HEK293 (cell line): ENCODE data around the gene CKS1B.
A peak's percentile ranks its signal among the peaks of the same experiment; 100 is the strongest.

Experiments
- BCL11B ChIP-seq: fragments of 450-650 bp; formaldehyde crosslinking; IDR thresholded peaks from 2 replicates; pipeline ENCODE4 v1.5.1; 2016; ENCODE audit warnings: low read depth, missing biosample characterization, missing genetic modification characterization
- KLF10 ChIP-seq: fragments of 450-650 bp; IDR thresholded peaks from 2 replicates; pipeline ENCODE4 v1.5.1; 2018; ENCODE audit warnings: missing biosample characterization, mild to moderate bottlenecking, missing genetic modification characterization
- KLF16 ChIP-seq: fragments of 450-650 bp; formaldehyde crosslinking; IDR thresholded peaks from 2 replicates; pipeline ENCODE4 v1.5.1; 2017; ENCODE audit warnings: missing biosample characterization, missing genetic modification characterization
- OVOL3 ChIP-seq: fragments of 450-650 bp; formaldehyde crosslinking; IDR thresholded peaks from 2 replicates; pipeline ENCODE4 v1.5.1; 2016; ENCODE audit warnings: missing biosample characterization, missing genetic modification characterization
- PRDM1 ChIP-seq: fragments of 450-650 bp; formaldehyde crosslinking; IDR thresholded peaks from 2 replicates; pipeline ENCODE4; 2016; ENCODE audit warnings: missing biosample characterization, missing genetic modification characterization
- SALL2 ChIP-seq: fragments of 450-650 bp; formaldehyde crosslinking; IDR thresholded peaks from 2 replicates; pipeline ENCODE4 v1.5.0; 2017; ENCODE audit warnings: missing biosample characterization, mild to moderate bottlenecking, missing genetic modification characterization, borderline replicate concordance
- SETDB1 ChIP-seq: IDR thresholded peaks from one replicate; pipeline ENCODE4 v1.6.1; 2017; ENCODE audit warnings: mild to moderate bottlenecking, low read length, moderate library complexity, mixed read lengths; ENCODE audit not compliant: insufficient read length
- YY1 ChIP-seq: fragments of 450-650 bp; formaldehyde crosslinking; IDR thresholded peaks from 2 replicates; pipeline ENCODE4 v1.5.1; 2018; ENCODE audit warnings: missing biosample characterization, missing genetic modification characterization
- ZEB2 ChIP-seq: fragments of 450-650 bp; formaldehyde crosslinking; IDR thresholded peaks from 2 replicates; pipeline ENCODE4 v1.5.1; 2016; ENCODE audit warnings: missing biosample characterization, missing genetic modification characterization
- ZFP69B ChIP-seq: fragments of 450-650 bp; formaldehyde crosslinking; IDR thresholded peaks from 2 replicates; pipeline ENCODE4 v1.5.1; 2016; ENCODE audit warnings: missing biosample characterization, missing genetic modification characterization
- ZNF10 ChIP-seq: fragments of 450-650 bp; formaldehyde crosslinking; IDR thresholded peaks from 2 replicates; pipeline ENCODE4 v1.5.1; 2017; ENCODE audit warnings: missing biosample characterization, missing genetic modification characterization
- ZNF155 ChIP-seq: fragments of 450-650 bp; formaldehyde crosslinking; IDR thresholded peaks from 2 replicates; pipeline ENCODE4 v1.5.1; 2016; ENCODE audit warnings: missing biosample characterization, missing genetic modification characterization
- ZNF157 ChIP-seq: fragments of 450-650 bp; formaldehyde crosslinking; IDR thresholded peaks from 2 replicates; pipeline ENCODE4 v1.5.1; 2016; ENCODE audit warnings: missing biosample characterization, missing genetic modification characterization
- ZNF214 ChIP-seq: fragments of 450-650 bp; formaldehyde crosslinking; IDR thresholded peaks from 2 replicates; pipeline ENCODE4 v1.5.1; 2017; ENCODE audit warnings: missing biosample characterization, mild to moderate bottlenecking, missing genetic modification characterization, borderline replicate concordance
- ZNF341 ChIP-seq: fragments of 450-650 bp; formaldehyde crosslinking; IDR thresholded peaks from 2 replicates; pipeline ENCODE4; 2016; ENCODE audit warnings: low read depth, missing biosample characterization, missing genetic modification characterization
- ZNF423 ChIP-seq: fragments of 450-650 bp; formaldehyde crosslinking; IDR thresholded peaks from 2 replicates; pipeline ENCODE4 v1.5.1; 2016; ENCODE audit warnings: missing biosample characterization, missing genetic modification characterization
- ZNF433 ChIP-seq: fragments of 450-650 bp; formaldehyde crosslinking; IDR thresholded peaks from 2 replicates; pipeline ENCODE4 v1.5.1; 2016; ENCODE audit warnings: missing biosample characterization, missing genetic modification characterization, low read depth
- ZNF585B ChIP-seq: fragments of 450-650 bp; formaldehyde crosslinking; IDR thresholded peaks from 2 replicates; pipeline ENCODE4 v1.5.1; 2016; ENCODE audit warnings: missing biosample characterization, missing genetic modification characterization
- ZNF621 ChIP-seq: fragments of 450-650 bp; formaldehyde crosslinking; IDR thresholded peaks from 2 replicates; pipeline ENCODE4 v1.5.1; 2017; ENCODE audit warnings: missing biosample characterization, missing genetic modification characterization
- ZNF629 ChIP-seq: fragments of 450-650 bp; formaldehyde crosslinking; IDR thresholded peaks from 2 replicates; pipeline ENCODE4 v1.5.1; 2017; ENCODE audit warnings: missing biosample characterization, missing genetic modification characterization
- ZSCAN23 ChIP-seq: fragments of 450-650 bp; formaldehyde crosslinking; IDR thresholded peaks from 2 replicates; pipeline ENCODE4 v1.5.1; 2016; ENCODE audit warnings: missing biosample characterization, missing genetic modification characterization
- ZXDB ChIP-seq: fragments of 450-650 bp; formaldehyde crosslinking; IDR thresholded peaks from 2 replicates; pipeline ENCODE4 v1.5.1; 2016; ENCODE audit warnings: missing biosample characterization, missing genetic modification characterization
- TF ChIP-seq, protein P1 (sequence below): fragments of 450-650 bp; formaldehyde crosslinking; IDR thresholded peaks from 2 replicates; pipeline ENCODE4 v1.5.1; 2016; ENCODE audit warnings: missing biosample characterization, missing genetic modification characterization, borderline replicate concordance
- TF ChIP-seq, protein P2 (sequence below): sonication (generic); formaldehyde crosslinking; IDR thresholded peaks from 2 replicates; pipeline ENCODE4 v1.8.1; 2022; ENCODE audit warnings: mild to moderate bottlenecking, moderate library complexity, missing genetic modification reagents
- TF ChIP-seq, protein P3 (sequence below): fragments of 450-650 bp; formaldehyde crosslinking; IDR thresholded peaks from 2 replicates; pipeline ENCODE4 v1.5.1; 2016; ENCODE audit warnings: missing biosample characterization, missing genetic modification characterization
- TF ChIP-seq, protein P4 (sequence below): fragments of 450-650 bp; formaldehyde crosslinking; IDR thresholded peaks from 2 replicates; pipeline ENCODE4 v1.5.1; 2016; ENCODE audit warnings: missing biosample characterization, missing genetic modification characterization
- TF ChIP-seq, protein P5 (sequence below): fragments of 450-650 bp; formaldehyde crosslinking; IDR thresholded peaks from 2 replicates; pipeline ENCODE4 v1.5.1; 2016; ENCODE audit warnings: missing biosample characterization, missing genetic modification characterization, borderline replicate concordance
- TF ChIP-seq, protein P6 (sequence below): fragments of 450-650 bp; IDR thresholded peaks from 2 replicates; pipeline ENCODE4 v1.5.1; 2018; ENCODE audit warnings: missing biosample characterization, mild to moderate bottlenecking, missing genetic modification characterization

CKS1B gene

DNA sequence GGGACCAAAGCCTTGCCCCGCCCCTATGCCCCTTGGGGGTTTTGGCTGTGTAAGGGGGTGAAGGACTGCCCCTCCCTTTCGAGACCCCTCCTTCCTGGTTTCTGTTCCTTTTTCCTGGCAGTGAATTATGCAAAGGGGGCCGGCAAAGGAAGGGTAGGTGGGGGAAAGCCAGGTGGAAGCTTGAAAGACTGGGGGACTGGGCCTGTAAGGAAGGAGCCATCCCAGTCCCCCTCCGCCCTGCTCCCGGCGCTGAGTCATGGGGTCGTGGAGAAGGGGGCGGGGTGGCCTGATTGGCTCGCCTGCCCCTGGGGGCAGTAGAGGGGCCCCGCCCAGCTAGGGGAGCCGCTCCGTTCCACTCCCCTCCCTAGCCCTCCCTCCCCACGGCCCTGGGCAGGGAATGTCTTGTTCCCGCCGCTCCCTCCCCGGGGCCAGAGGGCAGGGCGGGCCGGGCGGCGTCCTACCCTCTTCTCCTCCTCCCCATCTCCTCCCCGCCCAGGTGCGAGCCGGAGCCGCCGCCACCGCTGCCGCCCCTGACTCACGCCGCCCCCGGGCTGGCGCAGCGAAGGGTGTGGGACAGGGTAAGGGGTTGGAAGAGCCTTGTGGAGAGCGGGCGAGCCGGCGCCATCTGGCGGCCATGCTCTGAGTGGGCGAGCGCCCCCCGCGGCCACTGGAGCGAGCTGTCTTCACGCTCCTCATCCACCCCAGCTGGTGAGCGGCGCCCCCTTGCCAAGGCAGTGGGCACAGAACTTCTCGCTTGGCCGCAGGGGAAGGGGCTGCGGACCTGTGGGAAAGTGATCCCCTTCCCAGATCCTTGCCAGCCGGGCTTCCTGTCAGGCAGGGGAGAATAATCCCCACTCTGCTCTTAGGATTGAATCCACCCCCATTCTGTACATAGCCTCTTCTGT, 42.8 kb downstream of the CKS1B start (continued):
- TF ChIP-seq SETDB1, result peak; percentile 19
- TF ChIP-seq YY1 (tag by site-specific recombination), result peak; percentile 93
- TF ChIP-seq PRDM1 (tag by site-specific recombination), result no peak
- TF ChIP-seq ZNF585B, result no peak
- TF ChIP-seq ZNF157 (tag by site-specific recombination), result no peak
- no peak for TF ChIP-seq ZNF214 (tag by site-specific recombination)
- TF ChIP-seq, protein P1, sequence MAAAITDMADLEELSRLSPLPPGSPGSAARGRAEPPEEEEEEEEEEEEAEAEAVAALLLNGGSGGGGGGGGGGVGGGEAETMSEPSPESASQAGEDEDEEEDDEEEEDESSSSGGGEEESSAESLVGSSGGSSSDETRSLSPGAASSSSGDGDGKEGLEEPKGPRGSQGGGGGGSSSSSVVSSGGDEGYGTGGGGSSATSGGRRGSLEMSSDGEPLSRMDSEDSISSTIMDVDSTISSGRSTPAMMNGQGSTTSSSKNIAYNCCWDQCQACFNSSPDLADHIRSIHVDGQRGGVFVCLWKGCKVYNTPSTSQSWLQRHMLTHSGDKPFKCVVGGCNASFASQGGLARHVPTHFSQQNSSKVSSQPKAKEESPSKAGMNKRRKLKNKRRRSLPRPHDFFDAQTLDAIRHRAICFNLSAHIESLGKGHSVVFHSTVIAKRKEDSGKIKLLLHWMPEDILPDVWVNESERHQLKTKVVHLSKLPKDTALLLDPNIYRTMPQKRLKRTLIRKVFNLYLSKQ (tag by site-specific recombination), result no peak
- peak; percentile 75 for TF ChIP-seq KLF10 (tag by site-specific recombination)
- TF ChIP-seq ZNF433, result no peak
- TF ChIP-seq, protein P2, sequence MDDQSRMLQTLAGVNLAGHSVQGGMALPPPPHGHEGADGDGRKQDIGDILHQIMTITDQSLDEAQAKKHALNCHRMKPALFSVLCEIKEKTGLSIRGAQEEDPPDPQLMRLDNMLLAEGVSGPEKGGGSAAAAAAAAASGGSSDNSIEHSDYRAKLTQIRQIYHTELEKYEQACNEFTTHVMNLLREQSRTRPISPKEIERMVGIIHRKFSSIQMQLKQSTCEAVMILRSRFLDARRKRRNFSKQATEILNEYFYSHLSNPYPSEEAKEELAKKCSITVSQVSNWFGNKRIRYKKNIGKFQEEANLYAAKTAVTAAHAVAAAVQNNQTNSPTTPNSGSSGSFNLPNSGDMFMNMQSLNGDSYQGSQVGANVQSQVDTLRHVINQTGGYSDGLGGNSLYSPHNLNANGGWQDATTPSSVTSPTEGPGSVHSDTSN, result 0 out of 2 replicates have a peak, but pooled peaks have one; percentile 15
- 0 out of 2 replicates have a peak, but pooled peaks have one; percentile 22 for TF ChIP-seq ZSCAN23 (tag by site-specific recombination)
- TF ChIP-seq, protein P3, sequence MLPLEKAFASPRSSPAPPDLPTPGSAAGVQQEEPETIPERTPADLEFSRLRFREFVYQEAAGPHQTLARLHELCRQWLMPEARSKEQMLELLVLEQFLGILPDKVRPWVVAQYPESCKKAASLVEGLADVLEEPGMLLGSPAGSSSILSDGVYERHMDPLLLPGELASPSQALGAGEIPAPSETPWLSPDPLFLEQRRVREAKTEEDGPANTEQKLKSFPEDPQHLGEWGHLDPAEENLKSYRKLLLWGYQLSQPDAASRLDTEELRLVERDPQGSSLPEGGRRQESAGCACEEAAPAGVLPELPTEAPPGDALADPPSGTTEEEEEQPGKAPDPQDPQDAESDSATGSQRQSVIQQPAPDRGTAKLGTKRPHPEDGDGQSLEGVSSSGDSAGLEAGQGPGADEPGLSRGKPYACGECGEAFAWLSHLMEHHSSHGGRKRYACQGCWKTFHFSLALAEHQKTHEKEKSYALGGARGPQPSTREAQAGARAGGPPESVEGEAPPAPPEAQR (tag by site-specific recombination), result no peak
- no peak for TF ChIP-seq ZNF621 (tag by site-specific recombination)
- TF ChIP-seq, protein P4, sequence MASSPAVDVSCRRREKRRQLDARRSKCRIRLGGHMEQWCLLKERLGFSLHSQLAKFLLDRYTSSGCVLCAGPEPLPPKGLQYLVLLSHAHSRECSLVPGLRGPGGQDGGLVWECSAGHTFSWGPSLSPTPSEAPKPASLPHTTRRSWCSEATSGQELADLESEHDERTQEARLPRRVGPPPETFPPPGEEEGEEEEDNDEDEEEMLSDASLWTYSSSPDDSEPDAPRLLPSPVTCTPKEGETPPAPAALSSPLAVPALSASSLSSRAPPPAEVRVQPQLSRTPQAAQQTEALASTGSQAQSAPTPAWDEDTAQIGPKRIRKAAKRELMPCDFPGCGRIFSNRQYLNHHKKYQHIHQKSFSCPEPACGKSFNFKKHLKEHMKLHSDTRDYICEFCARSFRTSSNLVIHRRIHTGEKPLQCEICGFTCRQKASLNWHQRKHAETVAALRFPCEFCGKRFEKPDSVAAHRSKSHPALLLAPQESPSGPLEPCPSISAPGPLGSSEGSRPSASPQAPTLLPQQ (tag by site-specific recombination), result peak; percentile 82
- TF ChIP-seq SALL2 (tag by site-specific recombination), result no peak
- peak; percentile 99 for TF ChIP-seq ZEB2 (tag by site-specific recombination)
- TF ChIP-seq, protein P5, sequence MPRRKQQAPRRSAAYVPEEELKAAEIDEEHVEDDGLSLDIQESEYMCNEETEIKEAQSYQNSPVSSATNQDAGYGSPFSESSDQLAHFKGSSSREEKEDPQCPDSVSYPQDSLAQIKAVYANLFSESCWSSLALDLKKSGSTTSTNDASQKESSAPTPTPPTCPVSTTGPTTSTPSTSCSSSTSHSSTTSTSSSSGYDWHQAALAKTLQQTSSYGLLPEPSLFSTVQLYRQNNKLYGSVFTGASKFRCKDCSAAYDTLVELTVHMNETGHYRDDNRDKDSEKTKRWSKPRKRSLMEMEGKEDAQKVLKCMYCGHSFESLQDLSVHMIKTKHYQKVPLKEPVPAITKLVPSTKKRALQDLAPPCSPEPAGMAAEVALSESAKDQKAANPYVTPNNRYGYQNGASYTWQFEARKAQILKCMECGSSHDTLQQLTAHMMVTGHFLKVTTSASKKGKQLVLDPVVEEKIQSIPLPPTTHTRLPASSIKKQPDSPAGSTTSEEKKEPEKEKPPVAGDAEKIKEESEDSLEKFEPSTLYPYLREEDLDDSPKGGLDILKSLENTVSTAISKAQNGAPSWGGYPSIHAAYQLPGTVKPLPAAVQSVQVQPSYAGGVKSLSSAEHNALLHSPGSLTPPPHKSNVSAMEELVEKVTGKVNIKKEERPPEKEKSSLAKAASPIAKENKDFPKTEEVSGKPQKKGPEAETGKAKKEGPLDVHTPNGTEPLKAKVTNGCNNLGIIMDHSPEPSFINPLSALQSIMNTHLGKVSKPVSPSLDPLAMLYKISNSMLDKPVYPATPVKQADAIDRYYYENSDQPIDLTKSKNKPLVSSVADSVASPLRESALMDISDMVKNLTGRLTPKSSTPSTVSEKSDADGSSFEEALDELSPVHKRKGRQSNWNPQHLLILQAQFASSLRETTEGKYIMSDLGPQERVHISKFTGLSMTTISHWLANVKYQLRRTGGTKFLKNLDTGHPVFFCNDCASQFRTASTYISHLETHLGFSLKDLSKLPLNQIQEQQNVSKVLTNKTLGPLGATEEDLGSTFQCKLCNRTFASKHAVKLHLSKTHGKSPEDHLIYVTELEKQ, result 0 out of 2 replicates have a peak, but pooled peaks have one; percentile 5
- peak; percentile 54; the same call in 1 of the 2 replicates for TF ChIP-seq ZNF10 (tag by site-specific recombination)
- no peak for TF ChIP-seq ZFP69B (tag by site-specific recombination)
- no peak for TF ChIP-seq ZNF155
- TF ChIP-seq KLF16, result peak; percentile 96
- TF ChIP-seq ZNF423, result no peak
- TF ChIP-seq BCL11B, result peak; percentile 94
- TF ChIP-seq OVOL3, result 0 out of 2 replicates have a peak, but pooled peaks have one; percentile 11
- TF ChIP-seq ZXDB (tag by site-specific recombination), result peak; percentile 95
- TF ChIP-seq, protein P6, sequence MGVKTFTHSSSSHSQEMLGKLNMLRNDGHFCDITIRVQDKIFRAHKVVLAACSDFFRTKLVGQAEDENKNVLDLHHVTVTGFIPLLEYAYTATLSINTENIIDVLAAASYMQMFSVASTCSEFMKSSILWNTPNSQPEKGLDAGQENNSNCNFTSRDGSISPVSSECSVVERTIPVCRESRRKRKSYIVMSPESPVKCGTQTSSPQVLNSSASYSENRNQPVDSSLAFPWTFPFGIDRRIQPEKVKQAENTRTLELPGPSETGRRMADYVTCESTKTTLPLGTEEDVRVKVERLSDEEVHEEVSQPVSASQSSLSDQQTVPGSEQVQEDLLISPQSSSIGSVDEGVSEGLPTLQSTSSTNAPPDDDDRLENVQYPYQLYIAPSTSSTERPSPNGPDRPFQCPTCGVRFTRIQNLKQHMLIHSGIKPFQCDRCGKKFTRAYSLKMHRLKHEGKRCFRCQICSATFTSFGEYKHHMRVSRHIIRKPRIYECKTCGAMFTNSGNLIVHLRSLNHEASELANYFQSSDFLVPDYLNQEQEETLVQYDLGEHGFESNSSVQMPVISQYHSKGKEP (tag by site-specific recombination), result no peak
- TF ChIP-seq ZNF341, result peak; percentile 100
- peak; percentile 85 for TF ChIP-seq ZNF629 (tag by site-specific recombination)
